ENCODE data around the gene SNX32. TPM values are rescaled to one million over a fixed set of nuclear protein-coding genes. Genes with fewer than 3 reads are reported as not detected.
A peak's percentile ranks its signal among the peaks of the same experiment; 100 is the strongest.

SNX32 gene
- total and polyA plus RNA-seq, 2 of the 13 experiments (the other 11 are each of a cell fraction or from before 2014, with no cell fraction given) = 0.09 to 0.34 TPM

- no peak for TF ChIP-seq ZNF276 (CRISPR knock-in tag; IDR thresholded peaks at IDR 0.05; ENCODE audit: low read depth)
- no peak for TF ChIP-seq HNRNPL (IDR thresholded peaks at IDR 0.05; ENCODE audit: low read depth, low read length)
- TF ChIP-seq PBX3 (CRISPR knock-in tag; IDR thresholded peaks at IDR 0.05; ENCODE audit: borderline replicate concordance) = no peak
- no peak for TF ChIP-seq ZMAT3 (CRISPR knock-in tag; conservative IDR thresholded peaks at IDR 0.05)
- no peak for TF ChIP-seq BRCA1 (CRISPR knock-in tag; IDR thresholded peaks at IDR 0.05)
- TF ChIP-seq TCF12 (IDR thresholded peaks at IDR 0.05) = no peak
- TF ChIP-seq TCF12 (CRISPR knock-in tag; IDR thresholded peaks at IDR 0.05) = no peak
- TF ChIP-seq SAP130 (CRISPR knock-in tag; IDR thresholded peaks at IDR 0.05; ENCODE audit: low read depth) = peak; percentile 59
- TF ChIP-seq FOXO4 (CRISPR knock-in tag; conservative IDR thresholded peaks at IDR 0.05) = no peak
- TF ChIP-seq ZBTB14 (CRISPR knock-in tag; IDR thresholded peaks at IDR 0.05) = no peak
- TF ChIP-seq ZNF720 (CRISPR knock-in tag; IDR thresholded peaks at IDR 0.05) = no peak
- 0 out of 2 replicates have a peak, but pooled peaks have one; percentile 18 for TF ChIP-seq MED1 (CRISPR knock-in tag; IDR thresholded peaks at IDR 0.05)
- TF ChIP-seq ARID5B (CRISPR knock-in tag; IDR thresholded peaks at IDR 0.05) = peak; percentile 64; the same call in 1 of the 2 replicates
- no peak for TF ChIP-seq CCAR2 (optimal IDR thresholded peaks at IDR 0.05; ENCODE audit: low read depth, low read length)
- no peak for TF ChIP-seq U2AF2 (IDR thresholded peaks at IDR 0.05; ENCODE audit: low read depth, low read length)
- TF ChIP-seq FOXA1 (IDR thresholded peaks at IDR 0.05) = no peak
- TF ChIP-seq FOXA1 (CRISPR knock-in tag; IDR thresholded peaks at IDR 0.05) = no peak
- TF ChIP-seq ZNF251 (CRISPR knock-in tag; IDR thresholded peaks at IDR 0.05) = no peak
- TF ChIP-seq ZNF574 (CRISPR knock-in tag; IDR thresholded peaks at IDR 0.05) = peak; percentile 25; the same call in 1 of the 2 replicates
- no peak for TF ChIP-seq PHB2 (IDR thresholded peaks at IDR 0.05; ENCODE audit: partially characterized antibody)
These were observed 12.7 kb upstream of the SNX32 start (continued) for GRCh38 chr11:65821107-65821506.
